ENCODE measurements around the gene TNNI3K.
A peak's percentile ranks its signal among the peaks of the same experiment; 100 is the strongest.

The TNNI3K gene

GRCh38 chr1:74437035-74437434, 201.8 kb downstream of the TNNI3K start:
- no peak for DNase-seq (ENCODE audit: low read depth)

GRCh38 chr1:74452035-74452434, 216.8 kb downstream of the TNNI3K start:
- DNase-seq (ENCODE audit: low read depth) = no peak

DNA sequence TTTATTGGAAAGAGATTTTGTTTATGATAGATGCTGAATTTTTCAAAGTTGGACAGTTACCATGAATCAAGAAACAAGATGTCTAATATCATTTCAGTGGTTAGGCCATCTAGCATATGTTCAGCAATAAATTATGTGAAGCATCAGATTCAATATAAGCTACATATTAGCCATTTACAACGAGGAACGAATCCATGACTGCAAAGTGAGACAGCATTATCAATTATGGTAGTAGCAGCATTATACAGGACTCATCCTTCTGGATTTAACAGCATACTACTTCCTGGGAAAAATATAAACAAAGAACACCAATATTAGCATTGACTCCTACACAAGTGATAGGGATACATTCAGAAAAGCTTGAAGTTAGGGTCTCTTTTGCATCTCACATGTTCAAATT, 218.1 kb downstream of the TNNI3K start:
- DNase-seq (ENCODE audit: low read depth) = no peak

DNA sequence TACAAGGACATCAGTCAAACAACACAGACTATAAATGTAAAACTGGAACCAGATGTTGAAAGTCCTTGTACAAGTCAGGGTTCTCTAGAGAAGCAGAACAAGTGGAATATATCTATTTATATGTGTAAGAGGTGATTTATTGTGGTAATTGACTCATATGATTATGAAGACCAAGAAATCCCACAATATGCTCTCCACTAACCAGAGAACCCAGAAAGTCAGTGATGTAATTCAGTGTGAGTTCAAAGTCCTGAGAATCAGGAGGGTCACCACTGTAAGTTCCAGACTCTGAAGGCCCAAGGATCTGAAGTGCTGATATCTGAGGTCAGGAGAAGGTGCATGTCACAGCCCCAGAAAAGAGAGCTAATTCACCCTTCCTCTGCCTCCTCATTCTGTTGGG, 220.2 kb downstream of the TNNI3K start:
- DNase-seq (ENCODE audit: low read depth) = no peak

- no peak for DNase-seq (ENCODE audit: low read depth)
Measured at GRCh38 chr1:74457253-74457652, 222.1 kb downstream of the TNNI3K start.

GRCh38 chr1:74463333-74463988, 228.3 kb downstream of the TNNI3K start:
- DNase-seq (ENCODE audit: low read depth) = peak; percentile 63

DNA sequence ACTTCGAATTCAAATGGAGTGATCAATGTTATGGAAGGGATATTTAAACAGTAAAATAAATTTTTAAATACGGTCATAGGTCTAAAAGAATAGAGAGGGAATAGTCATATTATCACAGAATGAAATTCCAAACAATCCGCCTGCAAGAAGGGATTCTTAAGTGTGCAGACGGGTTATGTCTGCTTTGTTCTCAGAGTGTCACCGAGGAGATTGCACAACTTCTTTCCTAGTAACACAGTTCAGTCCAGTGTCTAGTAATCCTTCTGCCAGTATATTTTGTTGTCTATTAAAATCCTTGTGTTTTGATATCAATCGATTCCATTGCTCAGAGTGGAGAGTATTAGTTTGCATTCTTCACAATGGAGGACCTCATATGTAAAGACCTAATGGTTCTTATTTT, 228.8 kb downstream of the TNNI3K start:
- DNase-seq (ENCODE audit: low read depth) = peak; percentile 4

DNA sequence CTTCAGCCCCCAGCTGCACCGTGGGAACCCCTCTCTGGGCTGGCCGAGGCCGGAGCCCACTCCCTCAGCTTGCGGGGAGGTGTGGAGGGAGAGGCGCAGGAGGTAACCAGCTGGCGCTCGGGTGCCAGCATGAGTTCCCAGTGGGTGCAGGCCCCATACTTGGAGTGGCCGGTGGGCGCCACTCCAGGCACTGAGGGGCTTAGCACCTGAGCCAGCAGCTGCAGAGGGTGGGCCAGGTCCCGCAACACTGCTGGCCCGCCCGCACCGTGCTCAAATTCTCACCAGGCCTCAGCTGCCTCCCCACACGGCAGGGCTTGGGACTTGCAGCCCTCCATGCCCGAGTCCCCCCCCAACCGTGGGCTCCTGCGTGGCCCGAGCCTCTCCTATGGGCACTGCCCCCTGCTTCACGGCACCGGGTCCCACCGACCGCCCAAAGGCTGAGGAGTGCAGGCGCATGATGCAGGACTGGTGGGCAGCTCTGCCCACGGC, 230.1 kb downstream of the TNNI3K start:
- no peak for DNase-seq (ENCODE audit: low read depth)

- DNase-seq (ENCODE audit: low read depth) = peak; percentile 37
Measured at GRCh38 chr1:74467786-74468377, 232.7 kb downstream of the TNNI3K start.

DNA sequence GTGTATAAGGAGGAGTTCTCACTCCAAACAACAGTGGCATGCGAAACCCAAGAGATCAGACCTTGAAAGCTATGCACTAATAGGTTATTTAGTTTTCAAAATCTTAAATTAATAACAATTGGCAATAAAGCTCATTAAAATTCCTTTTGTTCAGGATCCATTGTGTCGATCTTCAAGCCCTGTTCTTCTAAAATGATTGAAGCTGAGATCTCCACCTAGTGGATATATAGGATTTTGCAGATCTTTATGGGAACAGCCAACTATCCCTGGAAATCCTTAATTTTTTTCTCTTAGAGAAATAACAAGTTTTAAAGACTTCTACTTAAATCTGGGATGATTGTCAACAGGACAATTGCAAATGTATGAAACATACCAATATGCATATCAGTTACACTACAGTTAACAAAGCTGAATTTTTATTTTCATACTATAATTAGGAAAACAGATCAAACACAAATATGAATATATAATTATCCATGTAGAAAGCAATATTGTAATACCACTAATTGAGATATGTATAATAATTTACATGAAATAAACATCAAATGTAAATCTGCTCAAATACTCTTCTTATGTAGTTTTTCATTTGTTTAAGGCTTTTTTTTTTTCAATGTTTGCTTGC, 233.9 kb downstream of the TNNI3K start:
- DNase-seq (ENCODE audit: low read depth) = peak; percentile 47

- no peak for DNase-seq (ENCODE audit: low read depth)
Measured at GRCh38 chr1:74470251-74470650, 235.1 kb downstream of the TNNI3K start.

- no peak for DNase-seq (ENCODE audit: low read depth)
Measured at GRCh38 chr1:74470936-74471335, 235.7 kb downstream of the TNNI3K start.

- DNase-seq (ENCODE audit: low read depth) = no peak
Measured at GRCh38 chr1:74471470-74471869, 236.3 kb downstream of the TNNI3K start.

DNA sequence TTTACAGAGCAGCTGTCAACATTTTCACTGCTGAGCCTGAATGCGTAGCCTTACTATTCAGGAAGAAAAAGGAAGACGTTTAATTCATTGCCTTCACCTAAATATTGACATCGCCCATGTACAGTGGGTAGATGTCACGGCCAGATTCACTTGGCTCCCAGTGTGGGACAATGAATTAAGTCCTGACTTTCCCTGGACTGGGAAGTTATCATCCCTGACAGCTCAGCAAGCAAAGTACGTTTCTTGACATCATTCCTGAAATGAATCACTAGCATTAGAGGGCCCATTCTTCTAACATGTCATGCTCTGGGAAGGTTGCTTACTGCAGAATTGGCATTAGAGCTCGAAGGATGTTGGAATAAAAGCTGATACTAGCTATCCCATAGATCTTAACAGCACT, 239.4 kb downstream of the TNNI3K start:
- DNase-seq (ENCODE audit: low read depth) = no peak

GRCh38 chr1:74478979-74479378, 243.8 kb downstream of the TNNI3K start:
- DNase-seq (ENCODE audit: low read depth) = no peak

GRCh38 chr1:74480068-74480467, 244.9 kb downstream of the TNNI3K start:
- no peak for DNase-seq (ENCODE audit: low read depth)

- DNase-seq (ENCODE audit: low read depth) = no peak
Measured at GRCh38 chr1:74481607-74482006, 246.4 kb downstream of the TNNI3K start.

- peak; percentile 16 for DNase-seq (ENCODE audit: low read depth)
Measured at GRCh38 chr1:74485622-74486021, 250.4 kb downstream of the TNNI3K start.

- no peak for DNase-seq (ENCODE audit: low read depth)
Measured at GRCh38 chr1:74486036-74486435, 250.8 kb downstream of the TNNI3K start.

DNA sequence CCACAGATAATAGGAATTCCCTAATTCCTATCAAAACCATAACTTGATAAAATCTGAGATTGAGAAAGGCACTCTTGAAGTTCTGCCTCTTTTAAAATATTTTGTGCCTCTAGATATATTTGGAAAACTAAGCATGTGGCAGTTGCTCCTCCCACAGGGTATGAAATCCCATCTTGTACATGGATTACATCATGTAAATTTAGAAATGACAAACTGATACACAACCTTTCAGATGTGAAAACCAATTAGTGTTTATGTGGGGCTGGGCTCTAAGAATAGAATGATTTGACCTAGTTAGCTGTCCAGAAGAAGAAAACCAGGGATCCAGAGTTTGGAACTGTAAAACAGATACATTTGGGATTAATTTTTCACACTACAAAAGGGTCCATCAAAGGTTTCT, 261.5 kb downstream of the TNNI3K start:
- DNase-seq (ENCODE audit: low read depth) = no peak

DNA sequence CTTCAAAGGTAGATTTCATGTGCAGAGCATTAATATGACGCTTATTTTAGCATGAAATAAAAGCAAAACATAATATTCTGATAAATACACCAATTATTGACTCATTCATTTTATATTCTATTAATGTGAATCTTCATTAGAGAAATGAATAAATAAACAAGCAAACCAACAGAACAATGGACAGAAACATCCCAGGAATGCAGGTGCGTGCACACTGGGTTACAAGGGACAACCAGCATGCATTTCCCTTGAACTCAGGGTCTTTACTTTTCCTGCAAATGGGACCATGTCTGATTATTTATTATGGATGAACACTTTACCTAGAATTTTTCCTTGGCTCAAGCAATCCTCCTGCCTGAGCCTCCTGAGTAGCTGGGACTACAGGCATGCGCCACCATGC, 263.7 kb downstream of the TNNI3K start:
- DNase-seq (ENCODE audit: low read depth) = no peak

GRCh38 chr1:74502432-74502831, 267.2 kb downstream of the TNNI3K start:
- DNase-seq (ENCODE audit: low read depth) = peak; percentile 52

GRCh38 chr1:74502858-74503257, 267.7 kb downstream of the TNNI3K start:
- no peak for DNase-seq (ENCODE audit: low read depth)
